DND-41 (cell line): Measurements from ENCODE around the gene ASIP.

Experiments used
- CTCF ChIP-seq: IDR thresholded peaks from 2 replicates; pipeline ENCODE4 v1.5.1; 2012; ENCODE audit warnings: borderline replicate concordance, low read length, moderate library complexity, mild to moderate bottlenecking; ENCODE audit not compliant: poor library complexity, severe bottlenecking; ENCODE audit errors: extremely low read depth
- EZH2 ChIP-seq: IDR thresholded peaks from 3 replicates; pipeline ENCODE4 v1.6.1; 2012; ENCODE audit warnings: borderline replicate concordance, low read depth, mild to moderate bottlenecking, moderate library complexity, low read length, inconsistent platforms; ENCODE audit not compliant: severe bottlenecking

GRCh38 chr20:34295284-34295683, 54.1 kb downstream of the ASIP start:
- TF ChIP-seq CTCF = no peak
- TF ChIP-seq EZH2 = no peak
